K562 (cell line): Measurements from ENCODE around the gene SEC22A. TPM values are rescaled to one million over a fixed set of nuclear protein-coding genes. Genes with fewer than 3 reads are reported as not detected.

Source experiments
- ATAC-seq: fragments of 200-7000 bp; cut with Tn5 transposase; 3 replicates; pipeline ENCODE4 v1.9.1; 2020; ENCODE audit warnings: moderate library complexity
- BruUV-seq: library from RNA; stranded (reverse); fragments of 400-500 nt; replicated peaks from 2 replicates; lab custom pipeline; 2021; lab: Mats Ljungman, UMichigan
- CTCF ChIA-PET: fragments of 300-600 bp; formaldehyde crosslinking; extraction: SDS; loops from one replicate; lab custom pipeline; 2021; ENCODE audit warnings: low intra/inter-chr PET ratio; lab: Yijun Ruan, JAX
- POLR2A ChIA-PET: fragments of 300-600, 350-650 bp; sonication (Branson Sonifier 250); formaldehyde crosslinking; extraction: SDS; loops from one replicate; lab custom pipeline; 2021; ENCODE audit warnings: antibody characterized with exemption, inconsistent platforms; lab: Yijun Ruan, JAX
- DNase-seq, 4 experiments: peaks; one replicate each; pipeline versions ENCODE4 v3.0.0 to v3.0.0-alpha.2; 2011 to 2018; ENCODE audit warnings: low spot score in 3 of 4, mixed read lengths in 3 of 4; ENCODE audit errors: extremely low read depth in 1 of 4
- FAIRE-seq: peaks from 2 replicates; lab custom pipeline; 2011; peaks lifted over from hg19 to GRCh38; lab: Jason Lieb, UNC
- H2AFZ ChIP-seq: 2 replicates; pipeline ENCODE4 v1.6.0; 2011; ENCODE audit warnings: low read depth, low read length, control low read depth, inconsistent platforms
- H3K27ac ChIP-seq: fragments of 200-600 bp; 3 replicates; pipeline ENCODE4 v1.8.0; 2011; ENCODE audit warnings: low read depth, mild to moderate bottlenecking, control low read depth, inconsistent platforms, low read length, moderate library complexity, mixed read lengths; ENCODE audit errors: extremely low read depth
- H3K27me3 ChIP-seq, 2 experiments: fragments of 300-600 bp in 1 of 2; 2 replicates in 1 of 2; 3 replicates in 1 of 2; pipeline versions ENCODE4 v1.6.0 to v1.8.0; 2011; ENCODE audit warnings: inconsistent platforms in 2 of 2, low read length in 2 of 2, mild to moderate bottlenecking in 1 of 2, mixed read lengths in 1 of 2, moderate library complexity in 1 of 2; ENCODE audit not compliant: control insufficient read depth in 2 of 2, insufficient read depth in 2 of 2
- H3K36me3 ChIP-seq: fragments of 300-600 bp; 3 replicates; pipeline ENCODE4 v1.8.0; 2011; ENCODE audit warnings: mild to moderate bottlenecking, low read length, inconsistent platforms; ENCODE audit not compliant: control insufficient read depth, insufficient read depth
- H3K4me1 ChIP-seq, 2 experiments: fragments of 200-600 bp in 1 of 2; replicated peaks in 1 of 2; 2 replicates in 1 of 2; 3 replicates in 1 of 2; pipeline versions ENCODE4 v1.5.1 to v1.8.0; 2011; ENCODE audit warnings: inconsistent platforms in 2 of 2, low read length in 2 of 2, mild to moderate bottlenecking in 1 of 2, mixed read lengths in 1 of 2, moderate library complexity in 1 of 2; ENCODE audit not compliant: control insufficient read depth in 2 of 2, insufficient read depth in 2 of 2
- H3K4me2 ChIP-seq: 2 replicates; pipeline ENCODE4 v1.6.1; 2011; ENCODE audit warnings: low read length, control low read depth, inconsistent platforms, mixed read lengths; ENCODE audit not compliant: insufficient read depth
- H3K4me3 ChIP-seq: fragments of 200-600 bp; sonication (generic), shearing (Covaris generic); 2 replicates; pipeline ENCODE4 v1.5.1; 2016; ENCODE audit warnings: control low read depth, inconsistent platforms
- H3K79me2 ChIP-seq: fragments of 200-600 bp; 3 replicates; pipeline ENCODE4 v1.8.0; 2011; ENCODE audit warnings: low read length, inconsistent platforms; ENCODE audit not compliant: control insufficient read depth, insufficient read depth
- H3K9ac ChIP-seq, 2 experiments: 2 replicates each; pipeline versions ENCODE4 v1.6.0 to v1.6.1; 2011; ENCODE audit warnings: low read depth in 2 of 2, low read length in 2 of 2, control low read depth in 1 of 2, inconsistent platforms in 1 of 2, mild to moderate bottlenecking in 1 of 2, mixed read lengths in 1 of 2; ENCODE audit not compliant: insufficient read depth in 1 of 2
- H3K9me1 ChIP-seq: one replicate; pipeline ENCODE4 v1.6.0; 2011; ENCODE audit warnings: inconsistent platforms, mild to moderate bottlenecking, low read length, moderate library complexity; ENCODE audit not compliant: control insufficient read depth, insufficient read depth
- H3K9me3 ChIP-seq: replicated peaks from 2 replicates; pipeline ENCODE4 v1.5.1; 2011; ENCODE audit warnings: low read depth, low read length, inconsistent platforms; ENCODE audit not compliant: control insufficient read depth, insufficient read depth
- H4K20me1 ChIP-seq: replicated peaks from 2 replicates; pipeline ENCODE4 v1.6.1; 2011; ENCODE audit warnings: low read length, inconsistent platforms, mixed read lengths; ENCODE audit not compliant: control insufficient read depth, insufficient read depth
- CTCFL ChIP-seq: IDR thresholded peaks from 2 replicates; pipeline ENCODE4 v1.6.1; 2011; ENCODE audit warnings: borderline replicate concordance, low read depth, mild to moderate bottlenecking, moderate library complexity, low read length; ENCODE audit not compliant: insufficient read depth, poor library complexity, severe bottlenecking
- NFIC ChIP-seq: fragments of 450-650 bp; IDR thresholded peaks from 2 replicates; pipeline ENCODE4 v1.6.1; 2017; ENCODE audit warnings: mild to moderate bottlenecking, inconsistent platforms
- WGBS: fragments of 100-300 bp; shearing (Covaris generic); methylation state at CpG from one replicate; pipeline ENCODE4 v1.1.6; 2016; ENCODE audit warnings: low coverage, mixed read lengths; ENCODE audit not compliant: insufficient coverage; ENCODE audit errors: missing lambda C conversion rate; 5-methylcytosine and 5-hydroxymethylcytosine counted together
- in situ Hi-C: fragments of 300-500 bp; cut with MboI; formaldehyde crosslinking; loops from 4 replicates; pipeline ENCODE4 v1.15.0; 2018; ENCODE audit warnings: inconsistent platforms, mixed read lengths
- intact Hi-C: fragments of 100-400 bp; cut with micrococcal nuclease; formaldehyde crosslinking; loops from 2 replicates; pipeline ENCODE4 v1.14.2; 2022
- polyA plus RNA-seq, 8 experiments: library from polyadenylated mRNA; depleted of rRNA in 4 of 8; stranded (reverse) in 5 of 8; unstranded in 3 of 8; fragments of >200 nt; fragmentation: Nextera tagmentation in 2 of 8; fragmentation: Illumina TruSeq in 1 of 8; extraction: Ambion mirVana in 2 of 8; extraction: Trizol in 1 of 8; gene quantifications; 2 replicates each; pipeline versions ENCODE4 v1.2.1 to v1.2.3, GENCODE V29; 2011 to 2014; ENCODE audit warnings: inconsistent platforms in 1 of 8, missing spikeins in 1 of 8
- total RNA-seq, 7 experiments: library from RNA; depleted of rRNA in 6 of 7; stranded (reverse); fragments of >200 nt in 6 of 7; fragmentation: Illumina TruSeq in 2 of 7; extraction: Trizol in 2 of 7; gene quantifications; 2 replicates each; pipeline versions ENCODE4 v1.2.1 to v1.2.3, GENCODE V29; 2011 to 2021; ENCODE audit warnings: low replicate concordance in 1 of 7

The SEC22A gene
- total and polyA plus RNA-seq, 9 of the 15 experiments (the other 6 are each of a cell fraction or from before 2014, with no cell fraction given), result 7.9 to 44.5 (median 20.5) TPM

- TF ChIP-seq NFIC (no peak), CTCFL (peak; percentile 50)
- Histone ChIP-seq H3K9me1 (no peaks in the 10 kb centered on the region), H3K4me1 (no peaks in the 10 kb centered on the region), H3K27ac (no peak overlapping the region), H3K36me3 (no peaks in the 10 kb centered on the region), H3K4me3 (no peak overlapping the region), H2AFZ (no peak overlapping the region), H3K27me3 (peaks cover 2 to 38% of the 10 kb centered on the region in 2 experiments; a peak in 3 of 5 replicates), H4K20me1 (no peaks in the 10 kb centered on the region), H3K79me2 (no peaks in the 10 kb centered on the region), H3K4me2 (no peak overlapping the region), H3K9me3 (no peaks in the 10 kb centered on the region), H3K9ac (no peak overlapping the region)
- POLR2A ChIA-PET, result interaction anchor here (0.6 to 1.7 kb wide), 4 partner anchors 10 to 13 kb away, joined by 3 to 4 read pairs (median 3); no protein-coding TSS in a partner anchor
- DNase-seq (peak in 1 of 4 experiments; percentile 17), ATAC-seq (peak; percentile 78), FAIRE-seq (no peak)
- WGBS, result 0% methylated on average over 6 of the region's 8 CpGs
- in situ Hi-C loops, result no loop called here
- intact Hi-C loops, result no loop called here
- CTCF ChIA-PET, result no interaction called here
- BruUV-seq, result no TSS peak
These were observed 98.8 kb downstream of the SEC22A start for GRCh38 chr3:123300583-123300982.
